Thymus (tissue), 11 donors: ENCODE data around the gene ZKSCAN5. TPM values are rescaled to one million over a fixed set of nuclear protein-coding genes. Genes with fewer than 3 reads are reported as not detected.
A peak's percentile ranks its signal among the peaks of the same experiment; 100 is the strongest.

ENCODE experiments used
- DNase-seq, 9 donors: peaks; one replicate each; pipeline ENCODE4 v3.0.0-alpha.2; 2013; ENCODE audit warnings: low spot score in 9 of 9, low read depth in 6 of 9, missing footprints in 1 of 9
- H3K27ac ChIP-seq, 2 donors: one replicate each; pipeline ENCODE4 v1.5.1; 2013; ENCODE audit warnings: control low read depth in 1 of 2, low read depth in 1 of 2, low read length in 1 of 2, mild to moderate bottlenecking in 1 of 2, moderate library complexity in 1 of 2
- H3K27me3 ChIP-seq, 2 donors: one replicate each; pipeline ENCODE4 v1.5.1; 2013; ENCODE audit warnings: low read length in 1 of 2; ENCODE audit not compliant: control insufficient read depth in 2 of 2, insufficient read depth in 1 of 2
- H3K36me3 ChIP-seq, 2 donors: one replicate each; pipeline ENCODE4 v1.5.1; 2013; ENCODE audit warnings: low read length in 1 of 2, mild to moderate bottlenecking in 1 of 2, moderate library complexity in 1 of 2; ENCODE audit not compliant: control insufficient read depth in 2 of 2, insufficient read depth in 2 of 2
- H3K4me1 ChIP-seq, 2 donors: one replicate each; pipeline ENCODE4 v1.5.1; 2013; ENCODE audit warnings: low read length in 2 of 2; ENCODE audit not compliant: control insufficient read depth in 2 of 2, insufficient read depth in 2 of 2
- H3K4me3 ChIP-seq, 2 donors: one replicate each; pipeline ENCODE4 v1.5.1; 2013; ENCODE audit warnings: low read length in 2 of 2, control low read depth in 1 of 2, mild to moderate bottlenecking in 1 of 2
- H3K9me3 ChIP-seq, 2 donors: one replicate each; pipeline ENCODE4 v1.5.1; 2013; ENCODE audit warnings: low read length in 1 of 2, mild to moderate bottlenecking in 1 of 2; ENCODE audit not compliant: control insufficient read depth in 2 of 2, insufficient read depth in 1 of 2
- WGBS: extraction: QIAGEN DNeasy Blood & Tissue Kit; methylation state at CpG from one replicate; pipeline ENCODE4 v1.1.7; 2013; 5-methylcytosine and 5-hydroxymethylcytosine counted together
- polyA plus RNA-seq: library from polyadenylated mRNA; stranded (reverse); fragments of 200-250 nt; gene quantifications from one replicate; pipeline ENCODE4 v1.2.3, GENCODE V29; 2013
- total RNA-seq: library from RNA; stranded (reverse); fragments of 120-200 nt; gene quantifications from one replicate; pipeline ENCODE4 v1.2.4, GENCODE V29; 2013
- donor health status: healthy.

ZKSCAN5 gene
- total and polyA plus RNA-seq, 2 donors = 5.7 to 11.0 TPM

- Histone ChIP-seq H3K36me3 (peaks cover 12 to 30% of the 10 kb centered on the region in 2 donors), H3K27ac (no peak overlapping the region), H3K4me3 (no peak overlapping the region), H3K4me1 (peaks cover 26 to 27% of the 10 kb centered on the region in 2 donors), H3K27me3 (no peaks in the 10 kb centered on the region), H3K9me3 (no peaks in the 10 kb centered on the region)
- WGBS = 98% methylated on average over 2 of the region's 2 CpGs
- DNase-seq = no peak
These were observed 50.5 kb downstream of the ZKSCAN5 start for GRCh38 chr7:99554939-99555338.

DNA sequence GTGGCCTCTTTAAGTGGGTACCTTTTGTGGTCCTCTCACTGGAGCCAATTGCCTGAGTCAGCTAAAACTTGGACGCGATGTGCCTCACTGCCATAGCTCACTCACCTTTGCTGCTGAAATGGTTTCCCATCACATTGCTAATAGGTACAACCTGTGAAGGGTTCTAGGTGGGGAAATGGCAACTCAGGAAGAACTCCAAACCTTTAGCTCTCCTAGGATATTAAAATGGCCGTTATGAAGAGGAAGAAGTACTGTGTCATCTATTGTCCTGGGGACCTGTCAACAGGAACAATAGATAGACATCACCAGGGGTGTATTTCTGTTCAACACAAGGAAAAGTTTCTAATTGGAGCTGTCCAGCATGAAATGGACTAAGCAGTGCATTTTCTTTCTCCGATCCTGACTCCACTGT is 52.7 kb downstream of the ZKSCAN5 start:
- WGBS = 95% methylated on average over 4 of the region's 4 CpGs
- Histone ChIP-seq H3K27me3 (no peaks in the 10 kb centered on the region), H3K4me3 (peak overlapping the region; percentile 96 to 100), H3K27ac (peak overlapping the region in 1 of 2 donors; percentile 99), H3K4me1 (peaks cover 24 to 32% of the 10 kb centered on the region in 2 donors), H3K9me3 (no peaks in the 10 kb centered on the region), H3K36me3 (peaks cover 30 to 50% of the 10 kb centered on the region in 2 donors)
- DNase-seq = no peak

DNA sequence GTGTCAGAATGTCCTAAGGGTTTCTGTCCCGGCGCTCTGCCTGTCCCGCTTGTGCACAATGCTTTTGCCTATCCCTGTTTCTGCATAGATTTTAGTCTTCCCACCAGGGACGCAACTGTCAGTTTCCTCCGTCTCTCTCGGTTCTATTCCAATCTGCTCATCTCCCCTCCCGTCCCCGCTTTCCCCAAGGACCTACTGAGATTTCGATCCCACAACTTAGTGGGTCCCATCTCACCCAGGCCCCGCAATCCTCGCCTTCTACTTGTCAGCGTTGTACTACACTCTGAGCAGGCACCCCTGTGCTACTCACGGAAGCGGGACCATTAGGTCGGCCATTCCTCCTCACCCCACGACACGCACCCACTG is 53.5 kb downstream of the ZKSCAN5 start:
- Histone ChIP-seq H3K4me3 (peak overlapping the region; percentile 96 to 100), H3K36me3 (peaks cover 38 to 57% of the 10 kb centered on the region in 2 donors), H3K4me1 (peaks cover 19 to 29% of the 10 kb centered on the region in 2 donors), H3K27me3 (no peaks in the 10 kb centered on the region), H3K9me3 (no peaks in the 10 kb centered on the region), H3K27ac (peak overlapping the region; percentile 98 to 99)
- WGBS = 2% methylated on average over 17 of the region's 17 CpGs
- DNase-seq = no peak

- no peaks in the 10 kb centered on the region for H3K27me3 ChIP-seq
- peaks cover 40 to 64% of the 10 kb centered on the region in 2 donors for H3K36me3 ChIP-seq
- H3K9me3 ChIP-seq = no peaks in the 10 kb centered on the region
- WGBS = under 1% methylated on average over 73 of the region's 73 CpGs
- H3K4me1 ChIP-seq = peaks cover 19 to 29% of the 10 kb centered on the region in 2 donors
- DNase-seq = peak; percentile 80 to 98 (median 92)
- peak within 1 kb of the TSS; percentile 96 to 100 for H3K4me3 ChIP-seq
- H3K27ac ChIP-seq = peak within 1 kb of the TSS; percentile 98 to 99
These were observed 54.1 kb downstream of the ZKSCAN5 start, which contains the start of gene ZNF655 for GRCh38 chr7:99558306-99559174. Gene ZNF655, plus strand, starts transcription at chr7:99558642. Its CDS starts 1,918 bp downstream, at chr7:99560560.

DNA sequence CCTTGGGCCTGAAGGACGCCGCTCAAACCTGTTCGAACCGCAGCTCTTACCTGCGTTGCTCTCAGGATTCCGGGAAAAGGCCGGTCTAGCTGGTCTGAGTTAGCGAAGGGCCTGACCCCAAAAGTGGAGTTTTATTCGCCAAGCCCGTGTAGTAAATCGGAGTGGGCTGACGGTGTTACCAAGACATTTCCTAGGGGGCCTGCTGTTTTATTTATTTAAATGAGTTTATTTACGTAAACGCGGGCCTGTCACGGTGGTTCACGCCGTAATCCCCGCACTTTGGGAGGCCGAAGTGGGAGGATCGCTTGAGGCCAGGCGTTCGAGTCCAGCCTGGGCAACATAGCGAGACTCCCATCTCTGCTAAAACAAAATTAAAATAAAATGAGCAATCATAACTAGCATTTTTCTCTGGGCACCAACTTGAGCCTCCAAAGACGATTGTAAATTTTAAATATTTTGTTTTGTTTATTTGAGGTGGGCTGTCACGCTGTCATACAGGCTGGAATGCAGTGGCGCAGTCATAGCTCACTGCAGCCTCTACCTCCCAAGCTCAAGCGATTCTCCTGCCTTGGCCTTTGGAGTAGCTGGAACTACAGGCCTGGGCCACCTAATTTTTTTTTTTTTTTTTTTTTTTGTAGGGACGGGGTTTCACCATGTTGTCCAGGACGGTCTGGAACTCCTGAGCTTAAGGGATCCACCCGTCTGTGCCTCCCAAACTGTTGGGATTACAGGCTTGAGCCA is 54.9 kb downstream of the ZKSCAN5 start:
- no peak for DNase-seq
- WGBS = 37% methylated on average over 31 of the region's 31 CpGs
- peaks cover 44 to 65% of the 10 kb centered on the region in 2 donors for H3K36me3 ChIP-seq
- peaks cover 19 to 29% of the 10 kb centered on the region in 2 donors for H3K4me1 ChIP-seq
- H3K9me3 ChIP-seq = no peaks in the 10 kb centered on the region
- H3K4me3 ChIP-seq = peak overlapping the region; percentile 96 to 100
- peak overlapping the region; percentile 98 to 99 for H3K27ac ChIP-seq
- no peaks in the 10 kb centered on the region for H3K27me3 ChIP-seq

GRCh38 chr7:99560834-99561736 is 56.6 kb downstream of the ZKSCAN5 start:
- Histone ChIP-seq H3K36me3 (peaks cover 53 to 66% of the 10 kb centered on the region in 2 donors), H3K27ac (peak overlapping the region; percentile 1 to 54), H3K4me1 (peaks cover 19 to 29% of the 10 kb centered on the region in 2 donors), H3K4me3 (no peak overlapping the region), H3K9me3 (no peaks in the 10 kb centered on the region), H3K27me3 (no peaks in the 10 kb centered on the region)
- 94% methylated on average over 7 of the region's 7 CpGs for WGBS
- no peak for DNase-seq

GRCh38 chr7:99561737-99562051 is 57.2 kb downstream of the ZKSCAN5 start:
- no peak overlapping the region for H3K4me3 ChIP-seq
- no peaks in the 10 kb centered on the region for H3K27me3 ChIP-seq
- no peaks in the 10 kb centered on the region for H3K9me3 ChIP-seq
- peaks cover 19 to 29% of the 10 kb centered on the region in 2 donors for H3K4me1 ChIP-seq
- H3K36me3 ChIP-seq = peaks cover 56 to 69% of the 10 kb centered on the region in 2 donors
- no peak for DNase-seq
- WGBS = 92% methylated on average over 2 of the region's 2 CpGs
- peak overlapping the region; percentile 49 to 57 for H3K27ac ChIP-seq

- WGBS = 96% methylated on average over 9 of the region's 9 CpGs
- H3K9me3 ChIP-seq = no peaks in the 10 kb centered on the region
- peak overlapping the region; percentile 17 to 57 for H3K27ac ChIP-seq
- peaks cover 14 to 23% of the 10 kb centered on the region in 2 donors for H3K4me1 ChIP-seq
- peaks cover 56 to 68% of the 10 kb centered on the region in 2 donors for H3K36me3 ChIP-seq
- H3K4me3 ChIP-seq = no peak overlapping the region
- H3K27me3 ChIP-seq = no peaks in the 10 kb centered on the region
- DNase-seq = no peak
These were observed 57.8 kb downstream of the ZKSCAN5 start for GRCh38 chr7:99562114-99562784.
